Activated CD8-positive, alpha-beta memory T cell treated with anti-CD3 and anti-CD28 coated beads for 36 hours (primary cell): ENCODE data around the gene CDCA7. TPM values are rescaled to one million over a fixed set of nuclear protein-coding genes. Genes with fewer than 3 reads are reported as not detected.
"Not testable (repeated sequence)": the region's sequence is repeated elsewhere in the genome, so short reads cannot be mapped to it uniquely, and the experiment has no call there.

ENCODE experiments used
- CTCF ChIA-PET: fragments of 350-600 bp; sonication (Branson Sonifier 250); formaldehyde crosslinking; loops from one replicate; lab custom pipeline; 2021; ENCODE audit warnings: antibody characterized with exemption; lab: Charles Lee
- POLR2A ChIA-PET: fragments of 350-600 bp; sonication (Branson Sonifier 250); formaldehyde crosslinking; loops from one replicate; lab custom pipeline; 2021; ENCODE audit warnings: antibody characterized with exemption; lab: Charles Lee
- total RNA-seq, 2 experiments: library from RNA; stranded (reverse); gene quantifications; one replicate each; pipeline ENCODE4 v1.2.3, GENCODE V29; 2021

The CDCA7 gene
- total RNA-seq: 10 to 100 TPM; 33.9 to 34.3 TPM

GRCh38 chr2:173354582-173355131, at the start of gene CDCA7:
Gene CDCA7, plus strand, starts transcription at chr2:173354872. Its CDS starts 92 bp downstream, at chr2:173354964.
- CTCF ChIA-PET: no interaction called here
- POLR2A ChIA-PET: no interaction called here

- CTCF ChIA-PET: no interaction called here
- POLR2A ChIA-PET: no interaction called here
Measured at GRCh38 chr2:173305303-173305702, 49.4 kb upstream of the CDCA7 start.

- POLR2A ChIA-PET: no interaction called here
- CTCF ChIA-PET: no interaction called here
Measured at GRCh38 chr2:173307293-173307692, 47.4 kb upstream of the CDCA7 start.

- CTCF ChIA-PET, POLR2A ChIA-PET: not testable (repeated sequence)
Measured at GRCh38 chr2:173309370-173309769, 45.3 kb upstream of the CDCA7 start.

GRCh38 chr2:173311844-173312606, 42.6 kb upstream of the CDCA7 start:
- POLR2A ChIA-PET: no interaction called here
- CTCF ChIA-PET: no interaction called here

GRCh38 chr2:173323371-173323770, 31.3 kb upstream of the CDCA7 start:
- ChIA-PET POLR2A (no interaction called here), CTCF (no interaction called here)

- POLR2A ChIA-PET: no interaction called here
- CTCF ChIA-PET: interaction anchor here (0.7 kb wide), 2 partner anchors 208 to 1710 kb away, joined by 3 read pairs; no protein-coding TSS in a partner anchor
Measured at GRCh38 chr2:173326806-173327205, 27.9 kb upstream of the CDCA7 start.

- CTCF ChIA-PET: interaction anchor here (0.7 kb wide), 1 partner anchor 207 kb away, joined by 3 read pairs; no protein-coding TSS in a partner anchor
- POLR2A ChIA-PET: no interaction called here
Measured at GRCh38 chr2:173327421-173327820, 27.3 kb upstream of the CDCA7 start.

- POLR2A ChIA-PET, CTCF ChIA-PET: not testable (repeated sequence)
Measured at GRCh38 chr2:173333003-173333402, 21.7 kb upstream of the CDCA7 start.

- ChIA-PET CTCF (no interaction called here), POLR2A (no interaction called here)
Measured at GRCh38 chr2:173339807-173340206, 14.9 kb upstream of the CDCA7 start.

GRCh38 chr2:173343921-173344320, 10.8 kb upstream of the CDCA7 start:
- POLR2A ChIA-PET: no interaction called here
- CTCF ChIA-PET: no interaction called here

- CTCF ChIA-PET: no interaction called here
- POLR2A ChIA-PET: no interaction called here
Measured at GRCh38 chr2:173346035-173346434, 8.6 kb upstream of the CDCA7 start.

- ChIA-PET POLR2A (no interaction called here), CTCF (no interaction called here)
Measured at GRCh38 chr2:173347305-173348168, 7.1 kb upstream of the CDCA7 start.

GRCh38 chr2:173349287-173349686, 5.4 kb upstream of the CDCA7 start:
- ChIA-PET CTCF (no interaction called here), POLR2A (no interaction called here)

- CTCF ChIA-PET: interaction anchor here (0.6 kb wide), 1 partner anchor 108 kb away, joined by 4 read pairs; no protein-coding TSS in a partner anchor
- POLR2A ChIA-PET: no interaction called here
Measured at GRCh38 chr2:173350383-173350782, 4.3 kb upstream of the CDCA7 start.

GRCh38 chr2:173351879-173352278, 2.8 kb upstream of the CDCA7 start:
- POLR2A ChIA-PET: no interaction called here
- CTCF ChIA-PET: no interaction called here

GRCh38 chr2:173353556-173353955, 1.1 kb upstream of the CDCA7 start:
- ChIA-PET POLR2A (no interaction called here), CTCF (no interaction called here)

- POLR2A ChIA-PET: no interaction called here
- CTCF ChIA-PET: no interaction called here
Measured at GRCh38 chr2:173354073-173354581, 545 bp upstream of the CDCA7 start.

- ChIA-PET CTCF (no interaction called here), POLR2A (interaction anchor here (0.5 to 0.6 kb wide), 2 partner anchors 113 to 922 kb away, joined by 3 to 8 read pairs; no protein-coding TSS in a partner anchor)
Measured at GRCh38 chr2:173355132-173355865, 627 bp downstream of the CDCA7 start.
